Fibroblast of lung (primary cell): ENCODE data around the gene DPP6. TPM values are rescaled to one million over a fixed set of nuclear protein-coding genes. Genes with fewer than 3 reads are reported as not detected.

Experiments
- DNase-seq, 2 donors: peaks; one replicate each; pipeline versions ENCODE4 v3.0.0 to v3.0.0-alpha.2; 2010; ENCODE audit warnings: low read depth in 2 of 2
- H2AFZ ChIP-seq: 2 replicates; pipeline ENCODE4 v1.5.1; 2012; ENCODE audit warnings: low read length, control low read depth, inconsistent platforms
- H3K27ac ChIP-seq: 2 replicates; pipeline ENCODE4 v1.5.1; 2011; ENCODE audit warnings: low read length, control low read depth; ENCODE audit not compliant: insufficient read depth
- H3K27me3 ChIP-seq: 2 replicates; pipeline ENCODE4 v1.5.1; 2011; ENCODE audit warnings: mild to moderate bottlenecking, low read length; ENCODE audit not compliant: control insufficient read depth, insufficient read depth
- H3K36me3 ChIP-seq: 2 replicates; pipeline ENCODE4 v1.5.1; 2011; ENCODE audit warnings: low read length; ENCODE audit not compliant: control insufficient read depth, insufficient read depth
- H3K4me1 ChIP-seq: 2 replicates; pipeline ENCODE4 v1.5.1; 2011; ENCODE audit warnings: low read length; ENCODE audit not compliant: control insufficient read depth, insufficient read depth; ENCODE audit errors: extremely low read depth
- H3K4me2 ChIP-seq: 2 replicates; pipeline ENCODE4 v1.5.1; 2011; ENCODE audit warnings: low read length, control low read depth; ENCODE audit not compliant: insufficient read depth; ENCODE audit errors: extremely low read depth
- H3K4me3 ChIP-seq, 4 experiments: fragments of 200-600 bp in 1 of 4; sonication (generic) in 1 of 4; replicated peaks in 1 of 4; 2 replicates each; pipeline ENCODE4 v1.5.1; 2011 to 2016; ENCODE audit warnings: low read length in 4 of 4, low read depth in 3 of 4, mild to moderate bottlenecking in 3 of 4, control low read depth in 2 of 4, inconsistent platforms in 1 of 4, mixed read lengths in 1 of 4; ENCODE audit not compliant: insufficient read depth in 1 of 4; ENCODE audit errors: control extremely low read depth in 1 of 4
- H3K79me2 ChIP-seq: 2 replicates; pipeline ENCODE4 v1.5.1; 2012; ENCODE audit warnings: mild to moderate bottlenecking, low read length, inconsistent platforms; ENCODE audit not compliant: control insufficient read depth, insufficient read depth
- H3K9ac ChIP-seq: 2 replicates; pipeline ENCODE4 v1.5.1; 2011; ENCODE audit warnings: mild to moderate bottlenecking, low read length, control low read depth; ENCODE audit not compliant: insufficient read depth
- H3K9me3 ChIP-seq: 2 replicates; pipeline ENCODE4 v1.5.1; 2012; ENCODE audit warnings: low read depth, low read length; ENCODE audit not compliant: control insufficient read depth, insufficient read depth
- H4K20me1 ChIP-seq: 2 replicates; pipeline ENCODE4 v1.5.1; 2011; ENCODE audit warnings: low read length; ENCODE audit not compliant: control insufficient read depth, insufficient read depth; ENCODE audit errors: extremely low read depth
- EZH2 ChIP-seq: IDR thresholded peaks from 2 replicates; pipeline ENCODE4 v1.5.1; 2012; ENCODE audit warnings: low read length, control low read depth, mild to moderate bottlenecking; ENCODE audit errors: missing control alignments
- polyA plus RNA-seq, 2 donors: library from polyadenylated mRNA; depleted of rRNA in 1 of 2; stranded (reverse) in 1 of 2; unstranded in 1 of 2; fragments of >200 nt; gene quantifications; 2 replicates each; pipeline ENCODE4 v1.2.1, GENCODE V29; 2011 to 2012; ENCODE audit warnings: missing spikeins in 1 of 2
- total RNA-seq: library from RNA; depleted of rRNA; stranded (reverse); fragments of >200 nt; gene quantifications from 2 replicates; pipeline ENCODE4 v1.2.1, GENCODE V29; 2014
- TF ChIP-seq, protein P1 (sequence below), 2 donors: IDR thresholded peaks in 1 of 2; conservative IDR thresholded peaks in 1 of 2; 1 replicate in 1 of 2; 2 replicates in 1 of 2; pipeline ENCODE4 v1.5.1; 2011 to 2012; ENCODE audit warnings: low read length in 2 of 2, control low read depth in 1 of 2, inconsistent platforms in 1 of 2, low read depth in 1 of 2, mild to moderate bottlenecking in 1 of 2

The DPP6 gene
- total and polyA plus RNA-seq, 2 donors (not counting 1 experiment from before 2014, with no cell fraction given): not detected

DNA sequence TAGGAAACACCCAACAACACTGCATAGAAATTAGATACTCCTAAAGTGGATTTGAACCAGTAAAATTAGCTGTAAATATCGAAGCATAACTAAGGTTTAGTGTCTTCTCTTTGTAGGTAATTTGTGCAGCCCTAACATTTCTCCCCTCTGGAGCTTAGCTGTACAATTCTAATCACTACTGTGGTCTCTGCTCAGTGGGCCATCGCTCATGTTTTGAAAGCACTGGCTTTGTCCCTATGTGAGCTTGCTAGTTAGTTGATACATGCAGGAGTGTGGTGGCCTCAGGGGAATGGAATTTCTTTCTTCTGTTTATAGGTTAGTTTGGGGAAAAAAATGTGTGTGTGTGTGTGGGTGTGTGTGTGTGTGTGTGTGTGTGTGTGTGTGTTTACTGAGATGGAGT lies 373.1 kb downstream of the DPP6 start:
- H3K36me3 ChIP-seq: no peaks in the 10 kb centered on the region
- TF ChIP-seq, protein P1, sequence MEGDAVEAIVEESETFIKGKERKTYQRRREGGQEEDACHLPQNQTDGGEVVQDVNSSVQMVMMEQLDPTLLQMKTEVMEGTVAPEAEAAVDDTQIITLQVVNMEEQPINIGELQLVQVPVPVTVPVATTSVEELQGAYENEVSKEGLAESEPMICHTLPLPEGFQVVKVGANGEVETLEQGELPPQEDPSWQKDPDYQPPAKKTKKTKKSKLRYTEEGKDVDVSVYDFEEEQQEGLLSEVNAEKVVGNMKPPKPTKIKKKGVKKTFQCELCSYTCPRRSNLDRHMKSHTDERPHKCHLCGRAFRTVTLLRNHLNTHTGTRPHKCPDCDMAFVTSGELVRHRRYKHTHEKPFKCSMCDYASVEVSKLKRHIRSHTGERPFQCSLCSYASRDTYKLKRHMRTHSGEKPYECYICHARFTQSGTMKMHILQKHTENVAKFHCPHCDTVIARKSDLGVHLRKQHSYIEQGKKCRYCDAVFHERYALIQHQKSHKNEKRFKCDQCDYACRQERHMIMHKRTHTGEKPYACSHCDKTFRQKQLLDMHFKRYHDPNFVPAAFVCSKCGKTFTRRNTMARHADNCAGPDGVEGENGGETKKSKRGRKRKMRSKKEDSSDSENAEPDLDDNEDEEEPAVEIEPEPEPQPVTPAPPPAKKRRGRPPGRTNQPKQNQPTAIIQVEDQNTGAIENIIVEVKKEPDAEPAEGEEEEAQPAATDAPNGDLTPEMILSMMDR (conservative IDR thresholded peaks at IDR 0.05 in 1 of 2, IDR thresholded peaks at IDR 0.05 in 1 of 2; ENCODE audit: low read depth in 1 of 2, low read length in 2 of 2): no peak
- no peak for TF ChIP-seq EZH2
- H3K4me3 ChIP-seq: no peak overlapping the region
- no peak for DNase-seq
- H3K9me3 ChIP-seq: no peaks in the 10 kb centered on the region
- H2AFZ ChIP-seq: no peak overlapping the region
- H3K27ac ChIP-seq: no peak overlapping the region
- no peak overlapping the region for H3K9ac ChIP-seq
- no peaks in the 10 kb centered on the region for H4K20me1 ChIP-seq
- H3K4me2 ChIP-seq: no peak overlapping the region
- no peaks in the 10 kb centered on the region for H3K27me3 ChIP-seq
- H3K79me2 ChIP-seq: no peaks in the 10 kb centered on the region
- H3K4me1 ChIP-seq: no peaks in the 10 kb centered on the region

DNA sequence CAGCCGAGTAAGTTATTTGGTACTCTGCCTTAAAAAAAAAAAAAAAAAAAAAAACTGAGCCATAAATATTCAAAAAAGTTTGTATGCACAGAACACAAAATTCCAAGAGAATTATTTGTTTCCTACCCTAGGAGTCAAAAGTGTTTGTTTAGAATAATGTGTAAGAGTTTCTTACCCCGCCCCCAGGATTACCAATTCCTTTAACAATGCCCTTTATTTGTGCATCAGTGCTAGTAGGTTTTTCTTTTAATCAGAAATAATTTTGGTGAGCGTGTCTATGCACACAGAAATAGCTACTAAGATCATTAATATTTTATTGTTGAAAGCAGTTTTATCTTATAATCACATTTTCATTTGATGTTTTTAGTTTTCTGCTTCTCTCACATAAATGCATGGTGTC lies 374.6 kb downstream of the DPP6 start:
- no peaks in the 10 kb centered on the region for H4K20me1 ChIP-seq
- H3K4me1 ChIP-seq: no peaks in the 10 kb centered on the region
- DNase-seq: no peak
- H3K4me2 ChIP-seq: no peak overlapping the region
- no peaks in the 10 kb centered on the region for H3K27me3 ChIP-seq
- no peak overlapping the region for H3K4me3 ChIP-seq
- H3K9ac ChIP-seq: no peak overlapping the region
- H3K79me2 ChIP-seq: no peaks in the 10 kb centered on the region
- H3K27ac ChIP-seq: no peak overlapping the region
- no peak for TF ChIP-seq EZH2
- no peaks in the 10 kb centered on the region for H3K36me3 ChIP-seq
- no peak overlapping the region for H2AFZ ChIP-seq
- no peaks in the 10 kb centered on the region for H3K9me3 ChIP-seq

DNA sequence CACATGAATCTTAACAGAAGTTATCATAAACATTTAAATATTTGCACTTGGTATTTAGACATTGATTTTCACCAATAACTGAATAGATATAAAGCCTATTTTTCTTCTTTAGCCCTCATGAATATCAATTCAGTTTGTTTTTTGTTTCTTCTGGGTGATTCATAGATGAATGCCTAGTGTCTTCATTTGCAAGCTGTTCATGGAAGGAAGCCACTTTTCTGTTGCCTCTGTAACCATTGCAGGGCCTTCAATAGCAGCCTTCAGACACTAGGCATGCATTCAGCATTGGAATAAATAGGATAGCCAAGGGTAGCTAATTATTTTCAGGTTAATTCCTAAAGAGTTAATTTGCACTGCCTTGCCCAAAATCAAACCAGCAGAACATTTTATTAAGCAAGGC lies 375.3 kb downstream of the DPP6 start:
- TF ChIP-seq, protein P1 (conservative IDR thresholded peaks at IDR 0.05 in 1 of 2, IDR thresholded peaks at IDR 0.05 in 1 of 2; ENCODE audit: low read depth in 1 of 2, low read length in 2 of 2): no peak
- TF ChIP-seq EZH2: no peak
- no peak overlapping the region for H2AFZ ChIP-seq
- no peaks in the 10 kb centered on the region for H4K20me1 ChIP-seq
- no peaks in the 10 kb centered on the region for H3K27me3 ChIP-seq
- no peak overlapping the region for H3K9ac ChIP-seq
- no peak for DNase-seq
- no peak overlapping the region for H3K27ac ChIP-seq
- H3K4me1 ChIP-seq: no peaks in the 10 kb centered on the region
- no peak overlapping the region for H3K4me3 ChIP-seq
- no peaks in the 10 kb centered on the region for H3K9me3 ChIP-seq
- H3K79me2 ChIP-seq: no peaks in the 10 kb centered on the region
- no peak overlapping the region for H3K4me2 ChIP-seq
- H3K36me3 ChIP-seq: no peaks in the 10 kb centered on the region
